Endothelial cell of umbilical vein (primary cell): Measurements from ENCODE around the gene RNF224. TPM values are rescaled to one million over a fixed set of nuclear protein-coding genes. Genes with fewer than 3 reads are reported as not detected.

ENCODE experiments used
- BruUV-seq: library from RNA; stranded (reverse); fragments of 400-500 nt; replicated peaks from 2 replicates; lab custom pipeline; 2021; lab: Mats Ljungman, UMichigan
- CTCF ChIA-PET: fragments of 300-600, 350-600 bp; sonication (Branson Sonifier 250); formaldehyde crosslinking; loops from one replicate; lab custom pipeline; 2021; ENCODE audit warnings: antibody characterized with exemption, inconsistent platforms; lab: Charles Lee
- POLR2A ChIA-PET: fragments of 300-600, 350-600 bp; sonication (Branson Sonifier 250); formaldehyde crosslinking; loops from one replicate; lab custom pipeline; 2021; ENCODE audit warnings: antibody characterized with exemption, inconsistent platforms; lab: Charles Lee
- DNase-seq: peaks from one replicate; pipeline ENCODE4 v3.0.0-alpha.2; 2011; ENCODE audit warnings: low read depth, low spot score
- FAIRE-seq: peaks from 2 replicates; lab custom pipeline; 2011; peaks lifted over from hg19 to GRCh38; lab: Jason Lieb, UNC
- H2AFZ ChIP-seq: 2 replicates; pipeline ENCODE4 v1.6.0; 2012; ENCODE audit warnings: low read depth, low read length, control low read depth, inconsistent platforms
- H3K27ac ChIP-seq: 2 replicates; pipeline ENCODE4 v1.5.1; 2011; ENCODE audit warnings: low read depth, mild to moderate bottlenecking, control low read depth, low read length, moderate library complexity; ENCODE audit not compliant: insufficient read depth
- H3K27me3 ChIP-seq, 2 experiments: 2 replicates each; pipeline versions ENCODE4 v1.6.0 to v1.6.1; 2011; ENCODE audit warnings: low read length in 2 of 2, mixed read lengths in 1 of 2; ENCODE audit not compliant: control insufficient read depth in 2 of 2, insufficient read depth in 2 of 2
- H3K36me3 ChIP-seq, 2 experiments: 2 replicates in 1 of 2; 3 replicates in 1 of 2; pipeline ENCODE4 v1.5.1; 2011; ENCODE audit warnings: low read length in 2 of 2, mild to moderate bottlenecking in 1 of 2, moderate library complexity in 1 of 2; ENCODE audit not compliant: control insufficient read depth in 2 of 2, insufficient read depth in 2 of 2; ENCODE audit errors: extremely low read depth in 1 of 2
- H3K4me1 ChIP-seq: 3 replicates; pipeline ENCODE4 v1.5.1; 2011; ENCODE audit warnings: mild to moderate bottlenecking, low read length; ENCODE audit not compliant: control insufficient read depth, insufficient read depth; ENCODE audit errors: extremely low read depth
- H3K4me2 ChIP-seq: 2 replicates; pipeline ENCODE4 v1.6.1; 2011; ENCODE audit warnings: low read length, control low read depth, mixed read lengths; ENCODE audit not compliant: insufficient read depth
- H3K4me3 ChIP-seq, 3 experiments: fragments of 200-600 bp in 1 of 3; sonication (generic), shearing (Covaris generic) in 1 of 3; replicated peaks in 1 of 3; 2 replicates each; pipeline ENCODE4 v1.5.1; 2011 to 2016; ENCODE audit warnings: control low read depth in 3 of 3, low read length in 3 of 3, mild to moderate bottlenecking in 2 of 3, inconsistent platforms in 1 of 3, low read depth in 1 of 3, moderate library complexity in 1 of 3; ENCODE audit not compliant: insufficient read depth in 1 of 3
- H3K79me2 ChIP-seq: 2 replicates; pipeline ENCODE4 v1.6.0; 2012; ENCODE audit warnings: low read length, inconsistent platforms; ENCODE audit not compliant: control insufficient read depth, insufficient read depth
- H3K9ac ChIP-seq: replicated peaks from 2 replicates; pipeline ENCODE3; 2011; ENCODE audit warnings: low read length, control low read depth; ENCODE audit not compliant: insufficient read depth; ENCODE audit errors: extremely low read depth
- H3K9me1 ChIP-seq: replicated peaks from 3 replicates; pipeline ENCODE4 v1.6.0; 2011; ENCODE audit warnings: mild to moderate bottlenecking, low read length; ENCODE audit not compliant: control insufficient read depth, insufficient read depth; ENCODE audit errors: extremely low read depth
- H3K9me3 ChIP-seq: replicated peaks from 2 replicates; pipeline ENCODE4 v1.5.1; 2012; ENCODE audit warnings: low read length, inconsistent platforms; ENCODE audit not compliant: control insufficient read depth, insufficient read depth
- H4K20me1 ChIP-seq: replicated peaks from 2 replicates; pipeline ENCODE3; 2011; ENCODE audit warnings: mild to moderate bottlenecking, low read length; ENCODE audit not compliant: control insufficient read depth, insufficient read depth; ENCODE audit errors: extremely low read depth
- EZH2 ChIP-seq: IDR thresholded peaks from 2 replicates; pipeline ENCODE4 v1.6.1; 2012; ENCODE audit warnings: borderline replicate concordance, low read depth, mild to moderate bottlenecking, moderate library complexity, low read length, inconsistent platforms; ENCODE audit not compliant: severe bottlenecking
- GATA2 ChIP-seq: IDR thresholded peaks from 2 replicates; pipeline ENCODE4 v1.7.0; 2011; ENCODE audit warnings: low read depth, mild to moderate bottlenecking, moderate library complexity, mixed read lengths, low read length; ENCODE audit not compliant: insufficient read length, insufficient read depth
- MYC ChIP-seq: IDR thresholded peaks from one replicate; pipeline ENCODE4 v1.6.1; 2011; ENCODE audit warnings: mild to moderate bottlenecking, low read depth, low read length
- POLR2A ChIP-seq: IDR thresholded peaks from 2 replicates; pipeline ENCODE4 v1.6.1; 2012; ENCODE audit warnings: low read depth, mild to moderate bottlenecking, control low read depth, low read length
- dilution Hi-C: fragments of 300-500 bp; cut with MboI; formaldehyde crosslinking; loops from one replicate; pipeline ENCODE4 v1.15.0; 2019; ENCODE audit warnings: low sequenced_read_pairs; ENCODE audit not compliant: extremely low pct_ligation_motif_present
- intact Hi-C: fragments of 100-400 bp; cut with micrococcal nuclease; formaldehyde crosslinking; loops from one replicate; pipeline ENCODE4 v1.10.0; 2022
- polyA plus RNA-seq, 4 experiments: library from polyadenylated mRNA; depleted of rRNA in 3 of 4; stranded (reverse) in 3 of 4; unstranded in 1 of 4; fragments of >200 nt; gene quantifications; 2 replicates each; pipeline versions ENCODE4 v1.2.1 to v1.2.3, GENCODE V29; 2011 to 2012; ENCODE audit warnings: missing spikeins in 1 of 4
- total RNA-seq: library from RNA; stranded (reverse); gene quantifications from 2 replicates; pipeline ENCODE4 v1.2.3, GENCODE V29; 2021
- TF ChIP-seq, protein P1 (sequence below), 2 donors: IDR thresholded peaks; 1 replicate in 1 of 2; 2 replicates in 1 of 2; pipeline ENCODE4 v1.5.1; 2011; ENCODE audit warnings: low read length in 2 of 2, mild to moderate bottlenecking in 2 of 2, moderate library complexity in 2 of 2, control low read depth in 1 of 2, inconsistent platforms in 1 of 2, low read depth in 1 of 2; ENCODE audit not compliant: insufficient read depth in 1 of 2; ENCODE audit errors: extremely low read depth in 1 of 2
- TF ChIP-seq, protein P2 (sequence below): IDR thresholded peaks from 2 replicates; pipeline ENCODE4 v1.6.1; 2011; ENCODE audit not compliant: insufficient read depth, insufficient read length

RNF224 gene
- total and polyA plus RNA-seq, 2 donors (not counting 3 experiments of a cell fraction or from before 2014, with no cell fraction given), result not detected

DNA sequence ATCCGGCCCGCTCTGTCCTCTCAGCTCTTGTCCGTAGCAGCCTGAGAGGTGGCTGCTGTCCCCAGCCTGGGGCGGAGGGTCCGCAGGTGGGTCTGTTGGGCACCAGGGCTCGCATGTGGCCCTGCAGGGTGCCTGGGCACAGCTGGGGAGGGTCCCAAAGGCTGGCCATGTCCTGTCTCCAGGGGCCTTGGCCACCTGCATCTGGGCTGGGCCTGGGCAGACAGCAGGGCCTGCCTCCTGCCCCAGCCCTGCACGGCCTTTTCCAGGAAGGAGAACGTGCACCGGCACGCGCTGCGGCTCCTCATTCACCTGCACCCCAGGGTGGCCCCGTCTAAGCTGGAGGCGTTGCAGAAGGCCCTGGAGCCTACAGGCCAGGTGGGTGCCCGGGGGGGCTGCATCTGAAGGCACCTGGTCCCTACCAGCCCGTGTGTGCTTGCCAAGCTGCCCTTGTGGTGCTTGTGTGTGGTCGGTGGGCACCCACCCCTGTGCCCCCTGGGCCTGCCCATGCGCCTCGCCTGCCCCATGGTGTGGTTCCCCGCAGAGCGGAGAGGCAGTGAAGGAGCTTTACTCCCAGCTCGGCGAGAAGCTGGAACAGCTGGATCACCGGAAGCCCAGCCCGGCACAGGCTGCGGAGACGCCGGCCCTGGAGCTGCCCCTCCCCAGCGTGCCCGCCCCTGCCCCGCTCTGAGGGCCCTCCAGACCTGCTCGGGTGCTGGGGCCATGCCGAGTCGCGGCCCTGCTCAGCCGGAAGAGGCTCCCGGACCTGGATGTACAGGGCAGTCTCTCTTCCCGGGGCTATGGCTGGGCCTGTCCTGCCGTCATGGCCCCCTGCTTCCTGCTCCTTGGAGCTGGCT lies 45.2 kb downstream of the RNF224 start:
- CTCF ChIA-PET, result interaction anchor here (0.5 to 0.6 kb wide), 2 partner anchors 11 to 24 kb away, joined by 3 read pairs; no protein-coding TSS in a partner anchor
- POLR2A ChIA-PET, result no interaction called here
- BruUV-seq, result no TSS peak

More for the DNA sequence above, 45.2 kb downstream of the RNF224 start:
- Histone ChIP-seq H3K9me1 (no peaks in the 10 kb centered on the region), H4K20me1 (no peaks in the 10 kb centered on the region), H3K79me2 (no peaks in the 10 kb centered on the region), H3K9me3 (no peaks in the 10 kb centered on the region), H3K9ac (no peak overlapping the region), H2AFZ (no peak overlapping the region), H3K4me3 (no peak overlapping the region), H3K4me1 (peaks cover 35% of the 10 kb centered on the region), H3K36me3 (peaks cover 0 to 23% of the 10 kb centered on the region in 2 experiments), H3K4me2 (no peak overlapping the region), H3K27ac (no peak overlapping the region), H3K27me3 (no peaks in the 10 kb centered on the region)
- dilution Hi-C loops, result no loop called here
- TF ChIP-seq POLR2A (no peak), EZH2 (no peak), MYC (no peak), GATA2 (no peak)
- TF ChIP-seq, protein P1, sequence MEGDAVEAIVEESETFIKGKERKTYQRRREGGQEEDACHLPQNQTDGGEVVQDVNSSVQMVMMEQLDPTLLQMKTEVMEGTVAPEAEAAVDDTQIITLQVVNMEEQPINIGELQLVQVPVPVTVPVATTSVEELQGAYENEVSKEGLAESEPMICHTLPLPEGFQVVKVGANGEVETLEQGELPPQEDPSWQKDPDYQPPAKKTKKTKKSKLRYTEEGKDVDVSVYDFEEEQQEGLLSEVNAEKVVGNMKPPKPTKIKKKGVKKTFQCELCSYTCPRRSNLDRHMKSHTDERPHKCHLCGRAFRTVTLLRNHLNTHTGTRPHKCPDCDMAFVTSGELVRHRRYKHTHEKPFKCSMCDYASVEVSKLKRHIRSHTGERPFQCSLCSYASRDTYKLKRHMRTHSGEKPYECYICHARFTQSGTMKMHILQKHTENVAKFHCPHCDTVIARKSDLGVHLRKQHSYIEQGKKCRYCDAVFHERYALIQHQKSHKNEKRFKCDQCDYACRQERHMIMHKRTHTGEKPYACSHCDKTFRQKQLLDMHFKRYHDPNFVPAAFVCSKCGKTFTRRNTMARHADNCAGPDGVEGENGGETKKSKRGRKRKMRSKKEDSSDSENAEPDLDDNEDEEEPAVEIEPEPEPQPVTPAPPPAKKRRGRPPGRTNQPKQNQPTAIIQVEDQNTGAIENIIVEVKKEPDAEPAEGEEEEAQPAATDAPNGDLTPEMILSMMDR (IDR thresholded peaks at IDR 0.05; ENCODE audit: extremely low read depth in 1 of 2, insufficient read depth in 1 of 2, low read depth in 1 of 2, low read length in 2 of 2), result no peak
- TF ChIP-seq, protein P2, sequence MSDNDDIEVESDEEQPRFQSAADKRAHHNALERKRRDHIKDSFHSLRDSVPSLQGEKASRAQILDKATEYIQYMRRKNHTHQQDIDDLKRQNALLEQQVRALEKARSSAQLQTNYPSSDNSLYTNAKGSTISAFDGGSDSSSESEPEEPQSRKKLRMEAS, result no peak
- intact Hi-C loops, result no loop called here
- FAIRE-seq (no peak), DNase-seq (no peak)
